ENCODE measurements around the gene IL18RAP.

The IL18RAP gene

GRCh38 chr2:102492006-102492405 is 69.0 kb downstream of the IL18RAP start:
- no peak for DNase-seq (ENCODE audit: low read depth in 2 of 3, low spot score in 1 of 3)

- DNase-seq (ENCODE audit: low read depth in 2 of 3, low spot score in 1 of 3), result no peak
Measured at GRCh38 chr2:102494570-102494969, 71.6 kb downstream of the IL18RAP start.

- no peak for DNase-seq (ENCODE audit: low read depth in 2 of 3, low spot score in 1 of 3)
Measured at GRCh38 chr2:102498414-102498813, 75.5 kb downstream of the IL18RAP start.

GRCh38 chr2:102499558-102499957 is 76.6 kb downstream of the IL18RAP start:
- DNase-seq (ENCODE audit: low read depth in 2 of 3, low spot score in 1 of 3), result no peak

Measured in stimulated activated CD4-positive, alpha-beta T cell treated with anti-CD3 and anti-CD28 coated beads, Interleukin-12 subunit alpha, Interleukin-12 subunit beta, amount 100 ng/mL, for 48 hours (primary cell).